K562 (cell line): ENCODE results near the gene PXK. TPM values are rescaled to one million over a fixed set of nuclear protein-coding genes. Genes with fewer than 3 reads are reported as not detected.

Experiments
- ATAC-seq: fragments of 200-7000 bp; cut with Tn5 transposase; 3 replicates; pipeline ENCODE4 v1.9.1; 2020; ENCODE audit warnings: moderate library complexity
- BruUV-seq: library from RNA; stranded (reverse); fragments of 400-500 nt; replicated peaks from 2 replicates; lab custom pipeline; 2021; lab: Mats Ljungman, UMichigan
- CTCF ChIA-PET: fragments of 300-600 bp; formaldehyde crosslinking; extraction: SDS; loops from one replicate; lab custom pipeline; 2021; ENCODE audit warnings: low intra/inter-chr PET ratio; lab: Yijun Ruan, JAX
- POLR2A ChIA-PET: fragments of 300-600, 350-650 bp; sonication (Branson Sonifier 250); formaldehyde crosslinking; extraction: SDS; loops from one replicate; lab custom pipeline; 2021; ENCODE audit warnings: antibody characterized with exemption, inconsistent platforms; lab: Yijun Ruan, JAX
- DNase-seq, 4 experiments: peaks; one replicate each; pipeline versions ENCODE4 v3.0.0 to v3.0.0-alpha.2; 2011 to 2018; ENCODE audit warnings: low spot score in 3 of 4, mixed read lengths in 3 of 4; ENCODE audit errors: extremely low read depth in 1 of 4
- FAIRE-seq: peaks from 2 replicates; lab custom pipeline; 2011; peaks lifted over from hg19 to GRCh38; lab: Jason Lieb, UNC
- H2AFZ ChIP-seq: 2 replicates; pipeline ENCODE4 v1.6.0; 2011; ENCODE audit warnings: low read depth, low read length, control low read depth, inconsistent platforms
- H3K27ac ChIP-seq: fragments of 200-600 bp; 3 replicates; pipeline ENCODE4 v1.8.0; 2011; ENCODE audit warnings: low read depth, mild to moderate bottlenecking, control low read depth, inconsistent platforms, low read length, moderate library complexity, mixed read lengths; ENCODE audit errors: extremely low read depth
- H3K27me3 ChIP-seq, 2 experiments: fragments of 300-600 bp in 1 of 2; 2 replicates in 1 of 2; 3 replicates in 1 of 2; pipeline versions ENCODE4 v1.6.0 to v1.8.0; 2011; ENCODE audit warnings: inconsistent platforms in 2 of 2, low read length in 2 of 2, mild to moderate bottlenecking in 1 of 2, mixed read lengths in 1 of 2, moderate library complexity in 1 of 2; ENCODE audit not compliant: control insufficient read depth in 2 of 2, insufficient read depth in 2 of 2
- H3K36me3 ChIP-seq: fragments of 300-600 bp; 3 replicates; pipeline ENCODE4 v1.8.0; 2011; ENCODE audit warnings: mild to moderate bottlenecking, low read length, inconsistent platforms; ENCODE audit not compliant: control insufficient read depth, insufficient read depth
- H3K4me1 ChIP-seq, 2 experiments: fragments of 200-600 bp in 1 of 2; replicated peaks in 1 of 2; 2 replicates in 1 of 2; 3 replicates in 1 of 2; pipeline versions ENCODE4 v1.5.1 to v1.8.0; 2011; ENCODE audit warnings: inconsistent platforms in 2 of 2, low read length in 2 of 2, mild to moderate bottlenecking in 1 of 2, mixed read lengths in 1 of 2, moderate library complexity in 1 of 2; ENCODE audit not compliant: control insufficient read depth in 2 of 2, insufficient read depth in 2 of 2
- H3K4me2 ChIP-seq: 2 replicates; pipeline ENCODE4 v1.6.1; 2011; ENCODE audit warnings: low read length, control low read depth, inconsistent platforms, mixed read lengths; ENCODE audit not compliant: insufficient read depth
- H3K4me3 ChIP-seq: fragments of 200-600 bp; sonication (generic), shearing (Covaris generic); 2 replicates; pipeline ENCODE4 v1.5.1; 2016; ENCODE audit warnings: control low read depth, inconsistent platforms
- H3K79me2 ChIP-seq: fragments of 200-600 bp; 3 replicates; pipeline ENCODE4 v1.8.0; 2011; ENCODE audit warnings: low read length, inconsistent platforms; ENCODE audit not compliant: control insufficient read depth, insufficient read depth
- H3K9ac ChIP-seq, 2 experiments: 2 replicates each; pipeline versions ENCODE4 v1.6.0 to v1.6.1; 2011; ENCODE audit warnings: low read depth in 2 of 2, low read length in 2 of 2, control low read depth in 1 of 2, inconsistent platforms in 1 of 2, mild to moderate bottlenecking in 1 of 2, mixed read lengths in 1 of 2; ENCODE audit not compliant: insufficient read depth in 1 of 2
- H3K9me1 ChIP-seq: one replicate; pipeline ENCODE4 v1.6.0; 2011; ENCODE audit warnings: inconsistent platforms, mild to moderate bottlenecking, low read length, moderate library complexity; ENCODE audit not compliant: control insufficient read depth, insufficient read depth
- H3K9me3 ChIP-seq: replicated peaks from 2 replicates; pipeline ENCODE4 v1.5.1; 2011; ENCODE audit warnings: low read depth, low read length, inconsistent platforms; ENCODE audit not compliant: control insufficient read depth, insufficient read depth
- H4K20me1 ChIP-seq: replicated peaks from 2 replicates; pipeline ENCODE4 v1.6.1; 2011; ENCODE audit warnings: low read length, inconsistent platforms, mixed read lengths; ENCODE audit not compliant: control insufficient read depth, insufficient read depth
- E2F6 ChIP-seq, 2 experiments: IDR thresholded peaks; 2 replicates each; pipeline ENCODE4 v1.6.1; 2011; ENCODE audit warnings: borderline replicate concordance in 1 of 2, control low read depth in 1 of 2, low read depth in 1 of 2, low read length in 1 of 2, mild to moderate bottlenecking in 1 of 2, mixed read lengths in 1 of 2, moderate library complexity in 1 of 2; ENCODE audit not compliant: insufficient read depth in 1 of 2, insufficient read length in 1 of 2, poor library complexity in 1 of 2, severe bottlenecking in 1 of 2; ENCODE audit errors: extremely low read depth in 1 of 2
- HDAC2 ChIP-seq: fragments of 450-650 bp; IDR thresholded peaks from 2 replicates; pipeline ENCODE4 v1.6.1; 2016; ENCODE audit warnings: mild to moderate bottlenecking
- KLF10 ChIP-seq: fragments of 250-450 bp; sonication (Bioruptor Pico); IDR thresholded peaks from 2 replicates; pipeline ENCODE4 v1.6.1; 2021; ENCODE audit warnings: matching md5 sums
- OTX1 ChIP-seq: fragments of 450-650 bp; formaldehyde crosslinking; IDR thresholded peaks from 2 replicates; pipeline ENCODE4 v1.4.0; 2022; ENCODE audit warnings: mild to moderate bottlenecking
- TFAP4 ChIP-seq: sonication (generic); formaldehyde crosslinking; IDR thresholded peaks from 2 replicates; pipeline ENCODE4 v1.8.0; 2022; ENCODE audit warnings: missing genetic modification reagents, mild to moderate bottlenecking, moderate library complexity, borderline replicate concordance
- ZNF318 ChIP-seq, 2 experiments: fragments of 450-650 bp; IDR thresholded peaks; 2 replicates each; pipeline ENCODE4 v1.6.1; 2016; ENCODE audit warnings: mild to moderate bottlenecking in 2 of 2, borderline replicate concordance in 1 of 2, low read depth in 1 of 2, moderate library complexity in 1 of 2
- WGBS: fragments of 100-300 bp; shearing (Covaris generic); methylation state at CpG from one replicate; pipeline ENCODE4 v1.1.6; 2016; ENCODE audit warnings: low coverage, mixed read lengths; ENCODE audit not compliant: insufficient coverage; ENCODE audit errors: missing lambda C conversion rate; 5-methylcytosine and 5-hydroxymethylcytosine counted together
- in situ Hi-C: fragments of 300-500 bp; cut with MboI; formaldehyde crosslinking; loops from 4 replicates; pipeline ENCODE4 v1.15.0; 2018; ENCODE audit warnings: inconsistent platforms, mixed read lengths
- intact Hi-C: fragments of 100-400 bp; cut with micrococcal nuclease; formaldehyde crosslinking; loops from 2 replicates; pipeline ENCODE4 v1.14.2; 2022
- polyA plus RNA-seq, 8 experiments: library from polyadenylated mRNA; depleted of rRNA in 4 of 8; stranded (reverse) in 5 of 8; unstranded in 3 of 8; fragments of >200 nt; fragmentation: Nextera tagmentation in 2 of 8; fragmentation: Illumina TruSeq in 1 of 8; extraction: Ambion mirVana in 2 of 8; extraction: Trizol in 1 of 8; gene quantifications; 2 replicates each; pipeline versions ENCODE4 v1.2.1 to v1.2.3, GENCODE V29; 2011 to 2014; ENCODE audit warnings: inconsistent platforms in 1 of 8, missing spikeins in 1 of 8
- total RNA-seq, 7 experiments: library from RNA; depleted of rRNA in 6 of 7; stranded (reverse); fragments of >200 nt in 6 of 7; fragmentation: Illumina TruSeq in 2 of 7; extraction: Trizol in 2 of 7; gene quantifications; 2 replicates each; pipeline versions ENCODE4 v1.2.1 to v1.2.3, GENCODE V29; 2011 to 2021; ENCODE audit warnings: low replicate concordance in 1 of 7

Gene PXK
- total and polyA plus RNA-seq, 9 of the 15 experiments (the other 6 are each of a cell fraction or from before 2014, with no cell fraction given): 3.3 to 19.9 (median 11.3) TPM

GRCh38 chr3:58470363-58471024 is 137.8 kb downstream of the PXK start:
- Histone ChIP-seq H3K27ac (no peak overlapping the region), H3K27me3 (no peaks in the 10 kb centered on the region), H3K36me3 (no peaks in the 10 kb centered on the region), H3K4me2 (no peak overlapping the region), H2AFZ (no peak overlapping the region), H3K79me2 (no peaks in the 10 kb centered on the region), H3K9me1 (no peaks in the 10 kb centered on the region), H3K9ac (no peak overlapping the region), H3K9me3 (no peaks in the 10 kb centered on the region), H3K4me1 (peaks cover 0 to 10% of the 10 kb centered on the region in 2 experiments; a peak in 4 of 5 replicates), H3K4me3 (no peak overlapping the region), H4K20me1 (no peaks in the 10 kb centered on the region)
- WGBS: 44% methylated on average over 10 of the region's 12 CpGs
- POLR2A ChIA-PET: interaction anchor here (0.6 kb wide), 1 partner anchor 110 kb away, joined by 3 read pairs; no protein-coding TSS in a partner anchor
- no TSS peak for BruUV-seq
- in situ Hi-C loops: no loop called here
- FAIRE-seq (no peak), ATAC-seq (no peak), DNase-seq (no peak)
- CTCF ChIA-PET: no interaction called here
- intact Hi-C loops: no loop called here
- TF ChIP-seq ZNF318 (IDR thresholded peaks at IDR 0.05; ENCODE audit: borderline replicate concordance in 1 of 2, low read depth in 1 of 2) (no peak), TFAP4 (CRISPR knock-in tag) (no peak), HDAC2 (no peak), KLF10 (CRISPR knock-in tag) (no peak), OTX1 (CRISPR knock-in tag) (no peak), E2F6 (IDR thresholded peaks at IDR 0.05; ENCODE audit: borderline replicate concordance in 1 of 2, extremely low read depth in 1 of 2, insufficient read depth in 1 of 2, insufficient read length in 1 of 2, low read depth in 1 of 2, low read length in 1 of 2, poor library complexity in 1 of 2, severe bottlenecking in 1 of 2) (no peak)
